SKM-1 (cell line): ENCODE results near the gene ZNF841.
"Not testable (repeated sequence)": the region's sequence is repeated elsewhere in the genome, so short reads cannot be mapped to it uniquely, and the experiment has no call there.

ENCODE experiments used
- DNase-seq: peaks from one replicate; lab custom pipeline; 2025; ENCODE audit not compliant: unreplicated experiment; lab: John Stamatoyannopoulos, UW

The ZNF841 gene

DNA sequence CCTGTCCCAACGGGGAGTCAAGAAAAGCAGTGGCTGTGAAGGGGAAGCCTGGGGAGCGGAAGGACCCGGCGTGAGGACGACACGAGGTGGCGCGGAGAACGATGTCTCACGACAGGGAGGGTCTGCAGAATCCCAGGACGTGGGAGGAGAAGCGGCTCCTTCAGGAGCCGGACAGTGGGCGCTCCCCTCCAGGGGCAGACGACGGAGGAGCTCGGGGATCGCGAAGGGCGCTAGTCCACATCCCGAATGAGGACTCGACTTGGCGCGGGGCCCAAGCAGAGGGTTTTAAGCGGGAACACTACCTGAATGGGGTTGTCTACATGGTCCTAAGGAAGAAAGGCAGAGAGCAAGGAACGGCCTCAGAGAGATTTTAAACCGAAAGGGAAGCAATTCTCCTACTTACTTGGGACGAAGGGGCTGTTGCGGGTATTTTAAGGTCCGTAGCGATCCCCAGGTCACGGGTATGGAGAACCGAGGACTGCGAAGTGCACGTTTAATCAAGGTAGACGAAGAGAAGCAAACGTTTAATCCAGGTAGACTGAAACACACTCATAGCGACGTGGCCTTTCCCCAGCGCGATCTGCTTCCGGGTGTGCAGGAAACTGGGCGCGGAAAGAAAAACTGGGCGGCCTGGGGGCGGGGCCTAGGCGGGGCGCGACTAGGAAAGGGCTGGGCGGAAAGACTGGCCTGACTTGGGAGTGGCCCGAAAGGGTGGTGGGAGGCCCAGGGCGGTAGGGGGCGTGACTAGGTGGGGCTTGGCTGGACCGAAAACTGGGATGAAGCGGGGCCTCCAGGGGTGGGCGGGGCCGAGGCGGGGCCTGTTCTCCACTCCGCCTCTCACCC is at the start of gene ZNF841:
TSS of gene ZNF841 (minus strand) at position 594 of the 843 bp plus-strand sequence. CDS start 10,964 bp downstream, outside the sequence.
- peak; percentile 51 for DNase-seq

DNA sequence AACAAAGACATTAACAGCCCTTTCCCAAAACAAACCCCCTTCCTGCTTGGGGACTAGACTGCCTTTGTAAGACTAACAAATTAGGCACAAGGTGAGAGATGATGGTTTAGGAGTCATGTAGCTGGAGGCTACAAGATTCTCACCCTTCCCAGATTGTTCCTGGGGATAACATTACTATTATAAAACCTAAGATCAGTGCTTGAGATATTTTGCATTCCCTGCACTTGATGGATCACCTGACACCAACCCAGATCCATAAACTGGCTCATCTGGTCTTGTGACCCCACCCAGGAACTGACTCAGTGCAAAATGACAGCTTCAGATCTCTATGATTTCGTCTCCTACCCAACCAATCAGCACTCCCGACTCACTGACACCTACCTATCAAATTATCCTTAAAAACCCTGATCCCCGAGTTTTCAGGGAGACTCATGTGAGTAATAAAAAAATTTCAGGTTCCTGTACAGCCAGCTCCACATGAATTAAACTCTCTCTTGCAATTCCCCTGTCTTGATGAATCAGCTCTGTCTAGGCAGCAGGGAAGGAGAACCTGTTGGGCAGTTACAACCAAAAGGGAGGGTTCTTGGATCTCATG is 46.5 kb upstream of the ZNF841 start:
- DNase-seq, result no peak

DNA sequence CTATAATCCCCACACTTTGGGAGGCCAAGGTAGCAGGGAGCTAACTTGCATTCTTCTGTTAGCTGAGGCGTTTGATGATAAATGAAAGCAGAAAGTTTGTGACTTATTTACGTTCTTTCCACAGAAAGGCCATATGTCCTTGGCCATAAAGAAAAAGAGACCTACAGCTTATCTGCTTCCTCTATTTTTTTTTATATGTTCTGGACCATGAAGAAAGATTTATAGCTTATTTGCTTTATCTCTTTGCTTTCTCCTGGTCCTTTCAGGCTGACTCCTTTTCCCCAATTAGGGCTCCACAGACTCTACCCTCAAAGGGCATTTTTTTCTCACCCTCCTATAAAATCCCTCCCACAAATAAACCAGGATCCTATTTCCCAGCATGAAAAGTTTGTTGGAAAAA is 45.6 kb upstream of the ZNF841 start:
- no peak for DNase-seq

DNA sequence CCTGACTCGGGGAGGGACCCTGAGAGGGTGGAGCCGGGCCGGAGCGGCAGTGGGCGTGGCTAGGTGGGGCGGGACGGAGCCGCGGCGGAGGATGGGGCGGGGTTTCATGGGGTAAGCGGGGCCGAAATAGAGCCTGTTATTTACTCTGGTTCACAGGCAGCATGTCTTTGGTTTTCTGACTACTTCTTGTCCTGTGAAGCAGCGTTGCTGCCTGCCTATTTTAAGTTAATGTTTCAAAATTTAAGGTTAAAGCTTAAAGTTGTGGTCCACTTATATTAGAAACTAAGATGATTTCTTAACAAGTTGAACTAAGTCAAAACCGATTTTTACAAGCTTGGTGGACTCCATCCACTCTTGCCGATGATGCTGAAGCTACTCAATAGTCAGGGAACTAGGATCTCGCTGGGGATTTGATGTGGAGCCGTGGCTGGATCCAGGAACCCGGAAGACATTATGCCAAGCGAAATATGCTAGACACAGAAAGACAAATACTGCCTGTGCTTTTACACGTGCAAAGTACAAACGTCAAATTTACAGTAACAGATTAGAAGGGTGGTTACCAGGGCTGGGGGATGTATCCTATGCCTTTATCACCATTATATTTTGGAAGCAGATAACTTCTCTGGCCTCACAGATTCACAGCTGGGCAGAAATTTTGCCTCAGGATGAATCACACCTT is 44.6 kb upstream of the ZNF841 start:
- DNase-seq, result no peak

DNA sequence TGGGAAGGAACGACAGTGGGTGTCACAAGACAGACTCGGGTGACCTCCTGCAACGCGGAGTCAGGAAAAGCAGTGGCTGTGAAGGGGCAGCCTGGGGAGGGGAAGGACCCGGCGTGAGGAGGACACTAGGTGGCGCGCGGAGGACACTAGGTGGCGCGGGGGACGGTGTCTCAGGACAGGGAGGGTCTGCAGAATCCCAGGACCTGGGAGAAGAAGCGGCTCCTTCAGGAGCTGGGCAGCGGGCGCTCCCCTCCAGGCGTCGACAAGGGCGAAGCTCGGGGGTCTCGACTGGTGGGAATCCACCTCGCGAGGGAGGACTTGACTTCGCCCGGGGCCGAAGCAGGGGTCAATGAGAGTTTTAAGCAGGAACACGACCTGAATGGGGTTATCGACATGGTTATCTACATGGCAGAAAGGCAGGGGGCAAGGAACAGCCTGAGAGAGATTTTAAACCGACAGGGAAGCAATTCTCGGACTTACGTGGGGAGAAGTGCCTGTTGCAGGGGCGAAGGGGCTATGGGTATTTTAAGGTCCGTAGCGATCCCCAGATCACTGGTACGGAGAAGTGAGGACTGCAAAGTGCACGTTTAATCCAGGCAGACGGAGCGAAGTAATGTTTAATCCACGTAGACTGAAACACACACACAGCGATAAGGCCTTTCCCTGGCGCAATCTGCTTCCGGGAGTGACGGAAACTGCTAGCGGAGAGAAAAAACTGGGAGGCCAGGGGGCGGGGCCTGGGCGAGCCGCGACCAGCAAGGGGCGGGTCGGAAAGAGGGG is 43.9 kb upstream of the ZNF841 start, which contains the start of gene ZNF616:
TSS of gene ZNF616 (minus strand) at position 687 of the 780 bp plus-strand sequence. CDS start 9,426 bp downstream, outside the sequence.
- DNase-seq, result peak; percentile 57

DNA sequence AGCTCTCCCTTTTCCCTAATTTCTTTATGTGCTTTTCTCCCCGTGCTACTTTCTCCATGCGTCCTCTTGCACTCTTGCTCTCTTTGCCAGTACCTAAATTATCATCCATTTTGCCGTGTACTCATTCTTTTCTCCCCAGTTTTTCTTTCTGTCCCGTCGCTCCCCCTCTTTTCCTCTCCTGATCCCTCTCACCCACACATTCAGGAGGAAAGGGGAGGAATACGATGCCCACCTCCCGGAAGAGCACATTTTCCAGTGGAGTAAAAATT is 43.4 kb upstream of the ZNF841 start:
- DNase-seq, result no peak

DNA sequence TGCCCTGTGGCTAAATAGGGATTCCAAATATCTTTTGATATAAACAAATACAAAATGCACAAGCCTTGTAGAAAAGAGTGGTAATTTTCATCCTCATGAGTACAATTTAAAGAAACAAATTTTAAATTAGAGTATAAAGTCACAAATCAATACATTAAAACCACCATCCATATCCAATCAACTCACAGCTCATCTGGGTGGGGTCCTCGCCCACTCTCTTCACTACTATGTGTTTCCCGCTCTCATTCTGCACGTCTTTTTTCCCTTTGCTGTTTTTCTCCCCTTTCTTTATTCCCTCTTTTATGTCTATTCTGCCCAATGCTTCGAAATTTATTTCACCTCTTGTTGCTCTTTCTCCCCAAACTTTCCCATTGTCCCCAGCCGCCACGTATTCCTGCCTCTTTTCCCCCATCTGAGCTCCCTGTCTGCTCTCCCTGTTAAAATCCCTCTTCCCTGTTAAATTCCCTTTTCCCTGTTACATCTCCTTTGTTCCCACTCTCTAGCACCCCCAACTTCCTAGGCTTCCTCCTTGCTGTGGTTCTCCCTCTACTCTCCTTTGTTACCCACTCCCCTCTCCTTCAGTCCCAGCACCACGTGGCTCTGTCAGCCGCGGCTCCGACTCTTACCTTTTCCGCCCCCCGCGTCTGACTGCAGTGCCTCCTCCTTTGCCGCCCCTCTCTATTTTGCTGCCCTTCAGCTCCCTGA is 42.9 kb upstream of the ZNF841 start:
- DNase-seq, result no peak

DNA sequence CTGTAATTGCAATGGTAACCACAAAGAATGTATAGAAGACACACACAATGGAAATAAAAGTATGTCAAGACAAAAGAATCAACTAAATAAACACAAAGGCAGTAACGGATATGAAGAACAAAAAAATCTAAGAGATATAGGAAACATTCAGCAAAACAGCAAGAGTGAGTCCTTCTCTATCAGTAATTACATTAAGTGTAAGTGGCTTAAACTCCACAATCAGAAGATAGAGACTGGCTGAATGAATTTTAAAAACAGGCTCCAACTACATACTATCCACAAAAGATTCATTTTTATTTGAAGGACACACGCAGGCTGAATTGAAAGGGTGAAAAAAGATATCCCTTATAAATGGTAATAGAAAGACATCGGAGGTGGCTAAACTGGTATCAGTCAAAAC is 24.7 kb upstream of the ZNF841 start:
- DNase-seq, result no peak

DNA sequence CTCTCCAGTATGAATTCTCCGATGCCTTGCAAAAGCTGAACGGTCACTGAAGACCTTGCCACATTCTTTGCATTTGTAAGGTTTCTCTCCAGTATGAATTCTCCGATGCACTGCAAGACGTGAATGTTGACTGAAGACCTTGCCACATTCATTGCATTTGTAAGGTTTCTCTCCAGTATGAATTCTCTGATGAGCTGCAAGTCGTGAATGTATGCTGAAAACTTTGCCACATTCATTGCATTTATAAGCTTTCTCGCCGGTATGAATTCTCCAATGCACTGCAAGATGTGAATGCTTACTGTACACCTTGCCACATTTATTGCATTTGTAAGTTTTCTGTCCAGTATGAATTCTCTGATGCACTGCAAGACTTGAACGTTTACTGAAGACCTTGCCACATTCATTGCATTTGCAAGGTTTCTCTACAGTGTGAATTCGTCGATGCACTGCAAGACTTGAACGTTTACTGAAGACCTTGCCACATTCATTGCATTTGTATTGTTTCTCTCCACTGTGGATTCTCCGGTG is 20.0 kb upstream of the ZNF841 start:
- DNase-seq, result no peak

DNA sequence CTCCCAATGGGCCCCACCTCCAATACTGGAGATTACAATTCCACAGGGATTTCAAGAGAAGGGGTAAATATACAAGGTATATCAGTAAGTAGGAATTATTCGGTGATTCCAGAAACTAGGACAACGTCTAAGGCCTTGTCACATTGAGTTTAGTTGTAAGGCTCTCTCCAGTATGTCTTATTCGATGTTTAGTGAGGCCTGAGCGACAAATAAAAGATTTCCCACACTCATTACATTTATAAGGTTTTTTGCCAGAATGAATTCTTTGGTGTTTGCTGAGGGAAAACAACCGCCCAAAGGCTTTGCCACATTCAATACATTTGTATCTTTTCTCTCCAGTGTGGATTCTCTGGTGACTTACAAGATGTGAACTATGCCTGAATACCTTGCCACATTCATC is 19.1 kb upstream of the ZNF841 start:
- no peak for DNase-seq

DNA sequence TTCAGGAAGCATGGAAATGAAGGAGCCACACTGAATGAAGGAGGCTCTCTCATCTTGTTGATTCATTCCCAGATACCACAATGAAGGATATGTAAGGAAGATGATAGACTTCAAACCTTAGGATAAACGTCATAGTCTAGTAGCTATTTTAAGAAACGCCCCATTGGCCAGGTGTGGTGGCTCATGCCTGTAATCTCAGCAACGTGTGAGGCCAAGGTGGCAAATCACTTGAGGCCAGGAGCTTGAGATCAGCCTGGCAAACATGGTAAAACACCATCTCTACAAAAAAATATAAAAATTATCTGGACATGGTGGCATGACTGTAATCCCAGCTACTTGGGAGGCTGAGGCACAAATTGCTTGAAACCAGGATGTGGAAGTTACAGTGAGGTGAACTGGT is 17.1 kb upstream of the ZNF841 start:
- no peak for DNase-seq

DNA sequence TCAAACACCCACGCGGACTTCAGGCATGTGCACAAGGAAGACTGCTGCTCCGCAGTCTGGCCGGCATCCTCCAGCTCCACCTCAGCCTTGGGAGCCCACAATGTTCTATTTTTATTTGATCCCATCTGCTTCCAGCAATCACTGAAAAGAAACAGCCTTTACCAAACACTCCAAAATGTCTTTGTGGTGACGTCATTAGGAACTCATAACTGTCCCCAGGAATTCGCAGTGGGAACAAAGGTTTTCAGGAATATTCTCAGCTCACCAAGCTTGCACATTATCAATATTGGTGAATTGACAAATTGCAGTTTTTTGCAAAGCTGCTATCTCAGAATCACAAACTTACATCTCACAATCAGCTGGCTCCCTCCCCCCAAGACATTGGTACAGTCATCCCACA is 15.2 kb upstream of the ZNF841 start:
- no peak for DNase-seq

DNA sequence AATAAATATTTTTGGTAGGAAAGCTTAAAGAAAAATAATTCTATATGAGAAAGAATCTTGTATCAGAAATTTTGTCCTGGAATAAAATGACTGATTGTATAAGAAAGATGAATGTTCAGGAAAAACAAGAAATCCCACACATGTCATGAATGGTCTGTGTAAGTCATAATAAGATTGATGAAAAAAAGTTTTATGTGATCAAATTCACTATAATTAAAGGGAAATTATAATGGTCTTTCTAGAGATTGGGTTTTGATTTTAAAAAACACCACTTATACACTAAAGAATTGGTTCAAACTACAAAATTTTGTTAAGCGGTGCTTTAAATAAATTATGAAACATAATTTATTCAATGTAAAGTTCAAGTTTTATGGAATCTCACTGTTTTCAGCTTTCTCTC is 7.2 kb upstream of the ZNF841 start:
- DNase-seq, result no peak

DNA sequence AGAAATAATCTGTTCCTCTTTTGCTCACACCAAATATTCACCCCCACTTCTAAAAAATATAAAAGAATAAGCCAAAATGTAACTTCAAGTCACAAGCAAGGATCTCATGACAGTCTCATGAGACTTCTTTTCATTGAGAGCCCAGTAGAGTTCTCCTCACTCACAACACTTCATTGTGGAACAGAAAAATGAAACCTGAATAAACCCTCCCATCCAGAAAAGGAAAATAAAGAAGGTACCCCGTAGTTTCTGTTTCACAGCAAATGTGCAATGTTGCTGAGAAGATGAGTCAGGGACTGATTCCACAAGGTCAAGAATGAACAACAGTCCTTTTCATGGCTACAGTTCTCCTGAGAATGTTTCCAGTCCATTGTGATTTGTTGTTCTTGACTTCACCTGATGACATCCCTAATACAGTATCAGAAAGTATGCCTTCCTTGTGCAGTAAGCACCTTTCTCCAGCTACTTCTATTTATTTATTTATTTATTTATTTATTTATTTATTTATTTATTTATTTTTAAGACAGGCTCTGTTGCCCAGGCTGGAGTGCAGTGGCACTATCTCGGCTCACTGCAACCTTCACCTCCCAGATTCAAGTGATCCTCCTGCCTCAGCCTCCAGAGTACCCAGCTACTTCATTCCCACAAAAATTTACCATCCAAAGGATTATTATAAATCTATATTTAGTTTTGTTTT is 6.4 kb upstream of the ZNF841 start:
- DNase-seq, result no peak

DNA sequence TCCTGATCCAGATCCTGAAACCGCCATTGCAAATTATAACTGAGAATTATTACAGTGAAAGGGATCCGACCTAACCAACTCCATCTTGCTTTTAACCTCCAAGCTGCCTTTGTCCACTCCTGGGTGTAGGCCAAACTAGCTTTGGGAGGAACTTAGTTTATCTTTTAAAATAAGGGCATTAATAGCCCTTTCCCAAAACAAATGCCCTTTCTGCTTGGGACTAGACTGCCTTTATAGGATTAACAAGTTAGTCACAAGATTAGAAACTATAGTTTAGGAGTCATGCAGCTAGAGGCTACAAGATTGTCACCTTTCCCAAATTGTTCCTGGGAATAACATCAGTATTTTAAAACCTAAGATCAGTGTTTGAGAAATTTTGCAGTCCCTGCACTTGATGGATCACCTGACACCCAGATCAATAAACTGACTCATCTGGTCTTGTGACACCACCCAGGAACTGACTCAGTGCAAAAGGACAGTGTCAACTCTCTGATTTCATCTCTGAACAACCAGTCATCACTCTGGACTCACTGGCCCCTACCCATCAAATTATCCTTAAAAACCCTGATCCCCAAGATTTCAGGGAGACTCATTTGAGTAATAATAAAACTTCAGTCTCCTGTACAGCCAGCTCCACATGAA is 4.1 kb upstream of the ZNF841 start:
- no peak for DNase-seq

DNA sequence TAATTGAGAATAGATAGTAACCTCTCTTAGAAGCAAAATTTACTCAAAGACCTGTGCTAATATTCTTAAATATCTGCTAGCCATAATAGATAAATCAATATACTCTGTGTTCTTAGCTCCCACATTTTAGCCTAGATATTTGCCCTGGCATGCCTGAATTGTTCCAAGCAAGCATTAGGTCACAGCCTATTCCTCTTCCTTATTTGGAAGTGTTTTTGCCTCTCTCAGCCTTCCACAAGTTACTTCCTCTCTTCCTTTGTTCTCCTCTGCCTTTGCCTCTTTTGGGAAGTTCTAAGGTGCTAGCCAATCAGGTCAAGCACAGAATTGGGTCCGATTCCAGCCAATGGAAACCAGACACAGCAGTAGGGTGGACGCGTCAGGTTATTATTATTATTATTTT is 851 bp upstream of the ZNF841 start:
- DNase-seq, result not testable (repeated sequence)

DNA sequence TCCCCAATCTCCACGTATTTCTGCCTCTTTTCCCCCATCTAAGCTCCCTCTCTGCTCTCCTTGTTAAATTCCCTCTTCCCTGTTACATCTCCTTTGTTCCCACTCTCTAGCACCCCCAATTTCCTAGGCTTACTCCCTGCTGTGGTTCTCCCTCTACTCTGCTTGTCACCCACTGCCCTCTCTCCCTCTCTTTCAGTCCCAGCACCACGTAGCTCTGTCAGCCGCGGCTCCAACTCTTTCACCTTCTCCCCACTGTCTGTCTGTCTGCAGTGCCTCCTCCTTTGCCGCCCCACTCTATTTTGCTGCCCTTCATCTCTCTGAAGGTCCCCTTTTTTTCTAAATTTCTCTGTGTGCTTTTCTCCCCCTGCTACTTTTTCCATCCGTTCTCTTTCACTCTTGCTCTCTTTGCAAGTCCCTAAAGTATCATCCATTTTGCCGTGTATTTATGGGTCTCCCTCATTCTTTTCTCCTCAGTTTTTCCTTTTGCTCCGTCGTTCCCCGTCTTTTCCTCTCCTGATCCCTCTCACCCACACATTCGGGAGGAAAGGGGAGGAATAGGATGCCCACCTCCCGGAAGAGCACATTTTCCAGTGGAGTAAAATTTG is 937 bp downstream of the ZNF841 start:
- no peak for DNase-seq

DNA sequence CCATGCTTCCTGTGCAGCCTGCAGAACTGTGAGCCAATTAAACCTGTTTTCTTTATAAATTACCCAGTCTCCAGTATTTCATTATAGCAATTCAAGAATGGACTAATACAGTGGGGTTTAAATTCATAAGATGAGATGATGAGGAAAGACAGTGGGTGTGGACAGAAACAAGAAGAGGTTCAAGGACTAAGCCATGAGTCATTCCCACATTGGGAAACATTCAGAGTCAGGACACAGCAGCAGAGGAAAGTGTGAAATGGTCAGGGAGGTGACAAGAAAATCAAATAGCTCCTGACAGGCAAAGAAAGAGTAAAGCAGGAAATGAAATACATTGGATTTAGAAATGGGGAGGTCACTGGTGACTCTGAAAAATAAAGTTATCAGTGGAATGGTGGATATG is 9.1 kb downstream of the ZNF841 start:
- DNase-seq, result no peak

DNA sequence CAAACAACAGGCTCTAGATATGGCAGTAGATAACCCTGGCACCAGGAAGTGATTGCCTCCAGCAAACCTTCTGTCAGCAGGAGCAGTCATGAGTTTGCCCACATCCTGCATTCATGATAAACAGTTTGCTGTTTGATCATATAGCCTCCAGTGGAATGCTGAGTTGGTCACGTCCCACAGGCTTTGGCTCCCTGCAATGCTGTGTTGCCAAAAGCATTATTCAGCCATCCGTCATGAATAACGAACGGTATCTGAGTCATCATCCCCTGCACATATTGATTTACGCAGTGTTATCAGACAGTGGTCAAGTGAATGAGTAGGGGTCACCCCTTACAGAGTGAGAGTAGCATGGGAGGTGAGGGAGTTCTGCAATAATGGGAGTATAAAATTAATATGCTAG is 25.1 kb downstream of the ZNF841 start:
- DNase-seq, result no peak
